Adipocyte (in vitro differentiated cells): Measurements from ENCODE around the gene TENT4A.
A peak's percentile ranks its signal among the peaks of the same experiment; 100 is the strongest.
"Not testable (repeated sequence)": the region's sequence is repeated elsewhere in the genome, so short reads cannot be mapped to it uniquely, and the experiment has no call there.

Source experiments
- DNase-seq: peaks from one replicate; pipeline ENCODE4 v3.0.0-alpha.2; 2015; ENCODE audit warnings: low read depth
- H3K27me3 ChIP-seq: replicated peaks from 2 replicates; pipeline ENCODE4 v1.7.0; 2013; ENCODE audit warnings: mild to moderate bottlenecking, low read length, moderate library complexity; ENCODE audit not compliant: control insufficient read depth, insufficient read depth
- H3K36me3 ChIP-seq: 2 replicates; pipeline ENCODE4 v1.7.0; 2013; ENCODE audit warnings: low read length, mild to moderate bottlenecking, moderate library complexity; ENCODE audit not compliant: control insufficient read depth, insufficient read depth, severe bottlenecking
- H3K4me1 ChIP-seq: 2 replicates; pipeline ENCODE4 v1.7.0; 2013; ENCODE audit warnings: mild to moderate bottlenecking, low read length, moderate library complexity; ENCODE audit not compliant: control insufficient read depth, insufficient read depth
- H3K4me3 ChIP-seq: 2 replicates; pipeline ENCODE4 v1.7.0; 2013; ENCODE audit warnings: mild to moderate bottlenecking, low read length, moderate library complexity
- H3K9ac ChIP-seq: 2 replicates; pipeline ENCODE4 v1.7.0; 2013; ENCODE audit warnings: mild to moderate bottlenecking, low read length, moderate library complexity
- H3K9me3 ChIP-seq: 2 replicates; pipeline ENCODE4 v1.7.0; 2013; ENCODE audit warnings: mild to moderate bottlenecking, low read length, moderate library complexity; ENCODE audit not compliant: control insufficient read depth

TENT4A gene

GRCh38 chr5:6765612-6766525 lies 52.6 kb downstream of the TENT4A start:
- Histone ChIP-seq H3K9me3 (no peaks in the 10 kb centered on the region), H3K4me1 (peaks cover 11% of the 10 kb centered on the region), H3K27me3 (no peaks in the 10 kb centered on the region), H3K4me3 (no peak overlapping the region), H3K9ac (peak overlapping the region; percentile 69), H3K36me3 (peaks cover 2% of the 10 kb centered on the region)
- DNase-seq: peak; percentile 75

GRCh38 chr5:6766604-6767093 lies 53.4 kb downstream of the TENT4A start:
- Histone ChIP-seq H3K4me1 (peaks cover 11% of the 10 kb centered on the region), H3K4me3 (no peak overlapping the region), H3K36me3 (peaks cover 2% of the 10 kb centered on the region), H3K27me3 (no peaks in the 10 kb centered on the region), H3K9ac (no peak overlapping the region), H3K9me3 (no peaks in the 10 kb centered on the region)
- peak; percentile 71 for DNase-seq

- no peak overlapping the region for H3K9ac ChIP-seq
- no peak for DNase-seq
- H3K4me1 ChIP-seq: peaks cover 11% of the 10 kb centered on the region
- H3K9me3 ChIP-seq: peaks cover 3% of the 10 kb centered on the region
- no peak overlapping the region for H3K4me3 ChIP-seq
- peaks cover 2% of the 10 kb centered on the region for H3K36me3 ChIP-seq
- H3K27me3 ChIP-seq: no peaks in the 10 kb centered on the region
These were observed 54.3 kb downstream of the TENT4A start for GRCh38 chr5:6767481-6768063.

GRCh38 chr5:6768590-6769230 lies 55.5 kb downstream of the TENT4A start:
- no peak overlapping the region for H3K9ac ChIP-seq
- peaks cover 11% of the 10 kb centered on the region for H3K4me1 ChIP-seq
- no peak for DNase-seq

GRCh38 chr5:6770826-6771607 lies 57.8 kb downstream of the TENT4A start:
- peaks cover 8% of the 10 kb centered on the region for H3K4me1 ChIP-seq
- H3K27me3 ChIP-seq: no peaks in the 10 kb centered on the region
- H3K9ac ChIP-seq: no peak overlapping the region
- peaks cover 2% of the 10 kb centered on the region for H3K36me3 ChIP-seq
- no peak overlapping the region for H3K4me3 ChIP-seq
- no peak for DNase-seq
- peaks cover 3% of the 10 kb centered on the region for H3K9me3 ChIP-seq

More at GRCh38 chr5:6768590-6769230, 55.5 kb downstream of the TENT4A start:
- Histone ChIP-seq H3K9me3 (peaks cover 3% of the 10 kb centered on the region), H3K4me3 (no peak overlapping the region), H3K27me3 (no peaks in the 10 kb centered on the region), H3K36me3 (peaks cover 2% of the 10 kb centered on the region)

- Histone ChIP-seq H3K27me3 (no peaks in the 10 kb centered on the region), H3K36me3 (peaks cover 4% of the 10 kb centered on the region), H3K4me3 (no peak overlapping the region), H3K4me1 (no peaks in the 10 kb centered on the region), H3K9ac (no peak overlapping the region), H3K9me3 (peaks cover 3% of the 10 kb centered on the region)
- no peak for DNase-seq
These were observed 59.7 kb downstream of the TENT4A start for GRCh38 chr5:6772886-6773285.

GRCh38 chr5:6773342-6774035 lies 60.3 kb downstream of the TENT4A start:
- Histone ChIP-seq H3K4me3 (no peak overlapping the region), H3K9me3 (peaks cover 3% of the 10 kb centered on the region), H3K36me3 (peaks cover 6% of the 10 kb centered on the region), H3K27me3 (no peaks in the 10 kb centered on the region), H3K4me1 (no peaks in the 10 kb centered on the region), H3K9ac (no peak overlapping the region)
- DNase-seq: no peak

GRCh38 chr5:6774207-6774606 lies 61.0 kb downstream of the TENT4A start:
- H3K9me3 ChIP-seq, H3K4me1 ChIP-seq, H3K4me3 ChIP-seq, H3K36me3 ChIP-seq, H3K9ac ChIP-seq, H3K27me3 ChIP-seq, DNase-seq: not testable (repeated sequence)

GRCh38 chr5:6774721-6775204 lies 61.5 kb downstream of the TENT4A start:
- Histone ChIP-seq H3K36me3 (peaks cover 6% of the 10 kb centered on the region), H3K9ac (no peak overlapping the region), H3K4me1 (no peaks in the 10 kb centered on the region), H3K9me3 (peaks cover 3% of the 10 kb centered on the region), H3K27me3 (no peaks in the 10 kb centered on the region), H3K4me3 (no peak overlapping the region)
- no peak for DNase-seq

- Histone ChIP-seq H3K9ac (no peak overlapping the region), H3K4me1 (no peaks in the 10 kb centered on the region)
- no peak for DNase-seq
These were observed 62.3 kb downstream of the TENT4A start for GRCh38 chr5:6775571-6775970.

More at GRCh38 chr5:6775571-6775970, 62.3 kb downstream of the TENT4A start:
- Histone ChIP-seq H3K27me3 (no peaks in the 10 kb centered on the region), H3K36me3 (peaks cover 6% of the 10 kb centered on the region), H3K4me3 (no peak overlapping the region), H3K9me3 (peaks cover 3% of the 10 kb centered on the region)
